Measurements from ENCODE around the gene GRIP2.

Gene GRIP2

GRCh38 chr3:14539384-14539741 is 779 bp downstream of the GRIP2 start:
- no peak for DNase-seq (ENCODE audit: low read depth in 2 of 2)

GRCh38 chr3:14538451-14539088 is 1.6 kb downstream of the GRIP2 start:
- DNase-seq (ENCODE audit: low read depth in 2 of 2), result no peak

- DNase-seq (ENCODE audit: low read depth in 2 of 2), result no peak
Observed at GRCh38 chr3:14537590-14538450, 2.3 kb downstream of the GRIP2 start.

- no peak for DNase-seq (ENCODE audit: low read depth in 2 of 2)
Observed at GRCh38 chr3:14536837-14537589, 3.1 kb downstream of the GRIP2 start.

GRCh38 chr3:14536055-14536815 is 3.9 kb downstream of the GRIP2 start:
- DNase-seq (ENCODE audit: low read depth in 2 of 2), result no peak

- no peak for DNase-seq (ENCODE audit: low read depth in 2 of 2)
Observed at GRCh38 chr3:14535616-14536015, 4.5 kb downstream of the GRIP2 start.

- no peak for DNase-seq (ENCODE audit: low read depth in 2 of 2)
Observed at GRCh38 chr3:14534516-14535191, 5.5 kb downstream of the GRIP2 start.

- no peak for DNase-seq (ENCODE audit: low read depth in 2 of 2)
Observed at GRCh38 chr3:14533457-14533958, 6.6 kb downstream of the GRIP2 start.

GRCh38 chr3:14532691-14533456 is 7.3 kb downstream of the GRIP2 start:
- no peak for DNase-seq (ENCODE audit: low read depth in 2 of 2)

GRCh38 chr3:14531856-14532395 is 8.2 kb downstream of the GRIP2 start:
- no peak for DNase-seq (ENCODE audit: low read depth in 2 of 2)

- no peak for DNase-seq (ENCODE audit: low read depth in 2 of 2)
Observed at GRCh38 chr3:14528081-14528480, 12.1 kb downstream of the GRIP2 start.

GRCh38 chr3:14525685-14526631 is 14.2 kb downstream of the GRIP2 start:
- no peak for DNase-seq (ENCODE audit: low read depth in 2 of 2)

- no peak for DNase-seq (ENCODE audit: low read depth in 2 of 2)
Observed at GRCh38 chr3:14524920-14525660, 15.1 kb downstream of the GRIP2 start.

- DNase-seq (ENCODE audit: low read depth in 2 of 2), result no peak
Observed at GRCh38 chr3:14524311-14524711, 15.8 kb downstream of the GRIP2 start.

- no peak for DNase-seq (ENCODE audit: low read depth in 2 of 2)
Observed at GRCh38 chr3:14523792-14524191, 16.4 kb downstream of the GRIP2 start.

GRCh38 chr3:14522768-14523167 is 17.4 kb downstream of the GRIP2 start:
- DNase-seq (ENCODE audit: low read depth in 2 of 2), result no peak

GRCh38 chr3:14522129-14522691 is 17.9 kb downstream of the GRIP2 start:
- no peak for DNase-seq (ENCODE audit: low read depth in 2 of 2)

- DNase-seq (ENCODE audit: low read depth in 2 of 2), result no peak
Observed at GRCh38 chr3:14521611-14522010, 18.5 kb downstream of the GRIP2 start.
